ENCODE measurements around the gene ASF1B. TPM values are rescaled to one million over a fixed set of nuclear protein-coding genes. Genes with fewer than 3 reads are reported as not detected.

ASF1B gene
- polyA plus RNA-seq, 1 donor: 8.6 TPM

GRCh38 chr19:14081797-14082674 lies 54.4 kb downstream of the ASF1B start:
- no peak for DNase-seq

- peak; percentile 100 for DNase-seq
Measured at GRCh38 chr19:14080887-14081796, 55.2 kb downstream of the ASF1B start.

GRCh38 chr19:14078411-14078810 lies 58.0 kb downstream of the ASF1B start:
- no peak for DNase-seq

- no peak for DNase-seq
Measured at GRCh38 chr19:14073925-14074838, 62.2 kb downstream of the ASF1B start.

GRCh38 chr19:14073261-14073924 lies 63.0 kb downstream of the ASF1B start:
- peak; percentile 81 for DNase-seq

- DNase-seq: no peak
Measured at GRCh38 chr19:14072535-14073260, 63.7 kb downstream of the ASF1B start, which contains the start of gene MISP3. Gene MISP3, plus strand, starts transcription at chr19:14072786. Its CDS starts 524 bp downstream, at chr19:14073310.

GRCh38 chr19:14070268-14071050 lies 65.9 kb downstream of the ASF1B start:
- no peak for DNase-seq

Other genes starting within 250 kb of the ASF1B start
- gene BRME1, start 230.5 kb downstream of the ASF1B start, polyA plus RNA-seq (ENCODE audit: insufficient read length): 3.7 TPM
- gene CC2D1A, start 230.4 kb downstream of the ASF1B start, polyA plus RNA-seq (ENCODE audit: insufficient read length): 16.3 TPM
- 0.57 TPM for gene PODNL1, start 198.2 kb downstream of the ASF1B start, polyA plus RNA-seq (ENCODE audit: insufficient read length)
- 21.5 TPM for gene DCAF15, start 184.1 kb downstream of the ASF1B start, polyA plus RNA-seq (ENCODE audit: insufficient read length)
- 8.3 TPM for gene RFX1, start 130.3 kb downstream of the ASF1B start, polyA plus RNA-seq (ENCODE audit: insufficient read length)
- not detected for gene RLN3, start 108.4 kb downstream of the ASF1B start, polyA plus RNA-seq (ENCODE audit: insufficient read length)
- gene IL27RA, start 104.8 kb downstream of the ASF1B start, polyA plus RNA-seq (ENCODE audit: insufficient read length): 3.3 TPM
- 0.45 TPM for gene PALM3, start 74.5 kb downstream of the ASF1B start, polyA plus RNA-seq (ENCODE audit: insufficient read length)
- gene MISP3, start 63.8 kb downstream of the ASF1B start, polyA plus RNA-seq (ENCODE audit: insufficient read length): 0.49 TPM
- gene C19orf67, start 50.8 kb downstream of the ASF1B start, polyA plus RNA-seq (ENCODE audit: insufficient read length): not detected
- 56.1 TPM for gene SAMD1, start 45.8 kb downstream of the ASF1B start, polyA plus RNA-seq (ENCODE audit: insufficient read length)
- gene PRKACA, start 18.8 kb downstream of the ASF1B start, polyA plus RNA-seq (ENCODE audit: insufficient read length): 539 TPM
- 20.8 TPM for gene ADGRL1, start 69.6 kb upstream of the ASF1B start, polyA plus RNA-seq (ENCODE audit: insufficient read length)
- 72.3 TPM for gene ADGRE5, start 244.9 kb upstream of the ASF1B start, polyA plus RNA-seq (ENCODE audit: insufficient read length)

Data from hindlimb muscle (tissue), 1 donor.